GM21619 (cell line): ENCODE measurements around the gene CRB2.

Experiments used
- ATAC-seq: cut with Tn5 transposase; IDR thresholded peaks from one replicate; pipeline ENCODE4 v1.9.1; 2021; ENCODE audit not compliant: unreplicated experiment

Gene CRB2

GRCh38 chr9:123346826-123347225 is 9.2 kb upstream of the CRB2 start:
- ATAC-seq: no peak

- no peak for ATAC-seq
Observed at GRCh38 chr9:123347289-123348060, 8.5 kb upstream of the CRB2 start.

DNA sequence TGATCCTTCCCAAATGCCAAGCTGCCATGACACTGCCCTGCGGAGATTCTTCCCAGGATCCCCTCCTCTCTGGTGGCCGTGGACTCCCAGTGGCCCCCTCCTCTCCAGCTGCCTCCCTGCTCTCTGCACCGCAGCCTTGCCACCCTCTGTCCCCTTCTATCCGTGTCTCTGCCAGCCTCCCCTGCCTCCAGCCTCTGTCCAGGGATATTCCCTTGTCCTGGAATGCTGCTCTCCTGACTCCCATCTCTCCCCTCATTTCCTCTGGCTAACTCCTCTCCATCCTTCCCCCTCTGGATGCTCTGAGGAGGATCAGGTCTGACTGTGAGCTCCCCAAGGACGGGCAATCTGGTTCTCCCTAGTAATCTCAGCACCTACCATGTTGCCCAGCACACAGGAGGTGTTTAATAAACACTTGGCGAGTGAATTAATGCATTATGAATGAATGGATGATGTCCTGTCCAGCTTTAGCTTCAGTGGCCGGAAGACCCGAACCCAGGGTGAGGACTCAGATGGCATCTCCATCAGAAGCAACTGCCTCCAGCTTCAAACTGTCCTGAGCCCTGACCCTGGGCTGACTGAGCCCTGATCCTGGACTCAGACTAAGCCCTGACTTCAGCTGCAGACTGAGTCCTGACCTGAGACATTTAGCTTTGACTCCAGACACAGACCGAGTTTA is 7.5 kb upstream of the CRB2 start:
- no peak for ATAC-seq

- no peak for ATAC-seq
Observed at GRCh38 chr9:123349033-123349432, 7.0 kb upstream of the CRB2 start.

GRCh38 chr9:123349691-123350480 is 6.1 kb upstream of the CRB2 start:
- ATAC-seq: peak; percentile 53

- no peak for ATAC-seq
Observed at GRCh38 chr9:123350590-123351310, 5.2 kb upstream of the CRB2 start.

DNA sequence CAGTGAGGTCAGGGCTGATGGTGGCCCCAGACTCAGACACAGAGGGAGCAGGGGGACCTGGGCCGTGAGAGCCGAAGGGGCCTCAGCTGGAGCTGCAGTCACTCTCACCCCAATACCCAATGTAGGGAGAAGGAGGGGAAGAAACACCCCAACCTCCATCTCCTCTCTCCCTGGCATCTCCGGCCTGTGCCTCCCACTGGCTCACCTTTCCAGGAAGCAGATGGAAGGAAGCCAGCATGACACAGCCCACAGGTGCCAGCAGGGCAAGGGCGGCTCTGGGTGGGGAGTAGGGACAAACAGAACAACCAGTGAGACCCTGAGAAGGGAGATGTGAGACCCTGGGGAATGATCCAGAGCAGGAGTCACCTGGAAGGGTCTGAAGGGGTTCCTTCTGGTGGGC is 3.0 kb upstream of the CRB2 start:
- ATAC-seq: no peak

DNA sequence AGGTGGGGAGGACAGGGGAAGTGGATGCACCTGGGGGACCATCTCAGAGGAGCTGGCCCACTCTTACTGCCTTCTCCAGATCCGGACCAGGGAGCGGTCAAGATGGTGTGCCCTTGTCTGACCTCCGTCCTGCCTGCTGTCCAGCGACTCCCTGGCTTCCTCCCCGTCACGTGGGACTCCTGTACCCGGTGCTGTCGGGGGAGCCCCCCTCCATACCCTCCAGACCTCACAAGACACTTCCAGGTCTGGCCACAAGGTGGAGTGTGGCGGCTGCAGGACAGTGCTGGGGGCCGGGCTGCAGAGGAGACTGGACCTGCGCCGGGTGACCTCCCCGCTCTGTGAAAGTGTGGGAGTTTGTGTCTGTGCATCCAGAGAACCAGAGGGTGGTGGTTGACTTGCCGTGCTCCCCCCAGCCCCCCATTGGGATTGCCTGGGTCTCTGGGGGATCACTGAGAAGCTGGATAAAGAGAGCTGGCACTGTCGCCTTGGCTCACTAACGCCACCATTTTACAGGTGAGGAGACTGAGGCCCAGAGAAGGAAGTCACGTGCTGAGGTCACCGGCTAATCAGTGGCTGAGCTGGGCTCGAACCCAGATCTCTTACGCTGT is 1.9 kb upstream of the CRB2 start:
- ATAC-seq: peak; percentile 68

DNA sequence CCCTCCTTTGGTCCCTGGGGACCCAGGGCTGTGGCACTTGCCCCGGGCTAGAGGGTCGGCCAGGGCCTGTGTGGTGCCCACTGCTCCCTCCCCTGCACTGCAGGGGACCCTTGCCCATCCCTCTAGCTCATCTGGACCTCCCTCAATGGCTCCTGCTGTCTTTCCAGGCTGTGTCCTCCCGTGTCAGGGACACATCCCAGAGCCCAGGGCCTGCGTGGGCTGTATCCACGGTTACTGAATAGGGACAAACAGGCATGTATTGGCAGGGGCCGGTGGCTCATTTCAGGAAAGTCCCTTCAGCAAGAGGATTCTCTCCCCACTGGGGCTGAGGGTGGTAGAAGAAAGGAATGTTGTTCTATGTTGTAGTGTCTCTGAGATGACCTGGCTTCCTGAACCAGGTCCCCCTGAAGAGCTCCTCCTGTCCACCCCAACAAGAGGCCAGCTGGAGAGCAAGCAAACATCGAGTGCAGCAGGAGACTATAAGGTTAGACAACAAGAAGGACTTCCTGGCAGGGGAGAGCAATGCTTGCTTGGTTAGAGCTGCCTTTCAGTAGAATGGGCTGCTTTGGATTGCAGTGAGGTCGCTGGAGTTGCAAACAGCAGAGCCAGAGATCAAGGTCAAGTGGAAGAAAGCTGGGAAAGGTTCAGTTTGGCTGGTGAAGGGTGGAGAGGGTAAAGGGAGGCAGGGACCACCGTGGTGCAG is 1.0 kb upstream of the CRB2 start:
- no peak for ATAC-seq

DNA sequence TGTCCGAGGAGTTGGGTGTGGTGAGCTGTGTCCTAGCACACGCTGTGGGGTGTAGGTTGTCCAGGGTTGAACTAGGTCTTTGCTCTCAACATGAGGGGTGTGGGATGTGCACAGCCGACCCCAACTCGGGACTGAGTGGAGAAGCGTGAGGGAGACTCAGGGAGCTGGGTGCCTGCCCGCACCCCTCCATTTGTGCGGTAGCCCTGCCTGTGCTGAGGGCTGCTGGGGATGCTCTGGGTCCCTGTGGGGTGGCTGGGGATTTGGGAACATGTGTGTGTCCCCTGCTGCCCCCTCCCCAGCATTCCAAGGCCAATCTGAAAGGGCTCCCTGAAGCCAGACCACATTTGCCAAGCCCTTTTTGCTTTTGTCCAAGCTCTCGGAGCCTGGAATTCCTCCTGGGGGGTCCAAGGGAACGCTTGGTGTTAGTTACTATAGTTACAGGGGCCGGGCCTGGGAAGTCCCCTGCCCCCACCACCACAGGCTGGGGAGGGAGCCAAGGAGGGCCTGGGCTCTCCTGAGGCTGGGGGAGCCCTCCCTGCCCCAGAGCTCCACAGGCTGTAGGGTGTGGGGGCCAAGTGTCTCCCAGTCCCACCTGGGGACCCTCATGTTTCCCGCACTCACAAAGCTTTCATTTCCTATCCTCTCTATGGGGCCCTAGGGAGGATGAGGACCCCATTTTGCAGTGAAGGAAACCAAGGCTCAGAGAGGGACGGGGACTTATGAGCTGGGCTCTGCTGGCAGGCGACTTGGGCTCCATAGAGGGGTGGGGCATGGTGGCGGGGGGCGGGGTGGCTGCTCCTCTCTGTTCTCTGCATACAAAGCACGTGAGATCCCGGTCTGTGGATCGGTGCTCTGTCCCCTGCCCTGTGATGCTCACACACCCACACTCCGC is 1.1 kb downstream of the CRB2 start:
- ATAC-seq: no peak

DNA sequence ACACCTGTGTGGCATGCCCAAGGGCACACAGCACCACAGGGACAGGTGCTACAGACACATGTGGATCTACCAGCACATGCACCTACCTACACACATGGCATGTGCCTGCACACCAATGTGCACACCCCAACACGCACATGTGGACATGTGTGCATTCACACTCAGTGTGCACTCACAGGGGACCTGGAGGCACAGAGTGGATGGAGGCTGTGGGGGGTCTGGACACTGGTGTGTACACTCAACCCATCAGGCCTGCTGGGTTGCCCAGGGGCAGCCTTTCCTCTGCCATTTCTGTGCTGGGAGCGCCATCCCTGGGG is 1.7 kb downstream of the CRB2 start:
- no peak for ATAC-seq

GRCh38 chr9:123358181-123358905 is 2.3 kb downstream of the CRB2 start:
- no peak for ATAC-seq

GRCh38 chr9:123359106-123359505 is 3.1 kb downstream of the CRB2 start:
- ATAC-seq: no peak

DNA sequence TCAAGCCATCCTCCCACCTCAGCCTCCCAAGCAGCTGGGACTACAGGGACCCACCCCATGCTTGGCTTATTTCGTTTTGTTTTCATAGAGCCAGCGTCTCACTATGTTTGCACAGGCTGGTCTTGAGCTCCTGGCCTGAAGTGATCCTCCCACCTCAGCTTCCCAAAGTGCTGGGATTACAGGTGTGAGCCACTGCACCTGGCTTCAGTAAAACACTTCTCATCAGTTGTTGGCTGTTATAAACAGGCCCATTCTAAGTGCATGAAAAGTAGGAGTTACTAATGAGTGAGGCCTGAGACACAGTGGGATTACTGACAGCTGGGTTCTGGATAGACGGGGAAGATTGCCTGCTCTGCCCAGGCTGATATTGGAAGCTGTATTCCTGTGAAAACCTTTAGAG is 3.5 kb downstream of the CRB2 start:
- ATAC-seq: no peak

DNA sequence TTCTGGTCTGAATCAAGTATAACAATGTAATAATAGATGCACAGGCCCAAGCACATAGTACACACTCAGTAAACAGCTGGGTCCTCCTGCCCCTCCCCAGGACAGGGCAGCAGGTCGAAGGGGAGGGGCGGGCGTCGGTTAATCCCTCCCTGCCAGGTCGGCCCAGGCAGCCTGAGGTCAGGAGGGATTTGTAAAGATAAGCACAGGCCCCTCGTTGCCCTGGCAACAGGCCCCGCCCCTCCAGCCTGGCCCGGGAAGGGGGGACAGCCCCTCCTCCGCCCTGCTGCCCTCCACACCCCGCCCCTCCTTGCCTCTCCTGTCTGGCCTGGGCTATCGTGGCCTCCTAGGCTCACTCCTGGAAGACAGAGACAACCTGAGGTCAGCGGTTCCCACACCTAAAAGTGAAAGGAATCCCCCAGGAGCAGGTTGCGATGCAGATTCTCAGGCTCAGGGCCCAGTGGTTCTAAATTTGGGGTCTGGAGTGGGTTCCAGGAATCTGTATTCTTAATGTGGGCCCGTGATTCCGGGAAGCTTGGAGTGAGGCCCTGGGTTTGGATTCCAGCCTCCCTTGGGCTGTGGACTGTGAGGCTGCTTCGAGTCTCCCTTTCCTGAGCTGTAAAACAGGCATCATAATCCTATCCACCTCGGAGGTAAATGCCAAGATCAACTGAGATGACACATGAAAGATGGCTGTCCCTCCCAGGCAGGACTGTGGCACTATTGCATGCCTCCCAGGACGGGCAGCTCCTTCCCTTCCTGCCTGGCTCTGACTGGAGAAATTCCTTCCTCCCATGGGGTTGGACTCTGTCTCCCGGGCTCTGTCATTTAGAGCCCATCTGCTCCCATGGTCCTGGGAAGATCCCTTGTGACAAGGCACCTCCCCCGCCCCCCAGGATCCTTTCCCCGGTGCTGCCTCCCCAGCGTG is 4.4 kb downstream of the CRB2 start:
- ATAC-seq: no peak

GRCh38 chr9:123361086-123361730 is 5.2 kb downstream of the CRB2 start:
- ATAC-seq: no peak
